Measurements from ENCODE around the gene RRAGD. TPM values are rescaled to one million over a fixed set of nuclear protein-coding genes. Genes with fewer than 3 reads are reported as not detected.

RRAGD gene
- total RNA-seq = 8.0 and 11.4 TPM in 2 replicates
- long read RNA-seq, full-length matches to known transcripts = 1 of 3 reads
- long read RNA-seq, partial matches to known transcripts = 1 of 3 reads
- long read RNA-seq, other reads (novel, unspliced or antisense) = 1 of 3 reads

GRCh38 chr6:89412071-89413005 is at the start of gene RRAGD:
TSS of gene RRAGD (minus strand) at chr6:89412273. CDS start at chr6:89411993, 280 bp downstream.
- peak within 1 kb of the TSS; percentile 91 for H3K4me3 Mint-ChIP-seq (ENCODE audit: low read depth)
- H3K9me3 Mint-ChIP-seq (ENCODE audit: low read depth) = no peaks in the 10 kb centered on the region
- peaks cover 73% of the 10 kb centered on the region for H3K27me3 Mint-ChIP-seq
- no peaks in the 10 kb centered on the region for H3K36me3 Mint-ChIP-seq (ENCODE audit: insufficient read depth)
- peaks cover 6% of the 10 kb centered on the region for H3K4me1 Mint-ChIP-seq (ENCODE audit: low read depth)
- peak; percentile 37 for DNase-seq (ENCODE audit: low spot score, unreplicated experiment)
- peak; percentile 21 for TF ChIP-seq CTCF (IDR thresholded peaks at IDR 0.05; ENCODE audit: unreplicated experiment)
- peak within 1 kb of the TSS; percentile 93 for H3K27ac Mint-ChIP-seq

- DNase-seq (ENCODE audit: low spot score, unreplicated experiment) = no peak
- H3K4me3 Mint-ChIP-seq (ENCODE audit: low read depth) = no peak overlapping the region
- no peaks in the 10 kb centered on the region for H3K9me3 Mint-ChIP-seq (ENCODE audit: low read depth)
- no peak for TF ChIP-seq CTCF (IDR thresholded peaks at IDR 0.05; ENCODE audit: unreplicated experiment)
- H3K36me3 Mint-ChIP-seq (ENCODE audit: insufficient read depth) = no peaks in the 10 kb centered on the region
- peaks cover 4% of the 10 kb centered on the region for H3K4me1 Mint-ChIP-seq (ENCODE audit: low read depth)
- no peak overlapping the region for H3K27ac Mint-ChIP-seq
- H3K27me3 Mint-ChIP-seq = no peaks in the 10 kb centered on the region
Measured at GRCh38 chr6:89460713-89461112, 48.6 kb upstream of the RRAGD start.

- Mint-ChIP-seq H3K4me1 (ENCODE audit: low read depth) (peaks cover under 1% of the 10 kb centered on the region), H3K27me3 (no peaks in the 10 kb centered on the region), H3K36me3 (ENCODE audit: insufficient read depth) (no peaks in the 10 kb centered on the region), H3K9me3 (ENCODE audit: low read depth) (no peaks in the 10 kb centered on the region), H3K27ac (no peak overlapping the region), H3K4me3 (ENCODE audit: low read depth) (no peak overlapping the region)
- no peak for TF ChIP-seq CTCF (IDR thresholded peaks at IDR 0.05; ENCODE audit: unreplicated experiment)
- DNase-seq (ENCODE audit: low spot score, unreplicated experiment) = no peak
Measured at GRCh38 chr6:89459501-89459900, 47.4 kb upstream of the RRAGD start.

- no peak for DNase-seq (ENCODE audit: low spot score, unreplicated experiment)
- TF ChIP-seq CTCF (IDR thresholded peaks at IDR 0.05; ENCODE audit: unreplicated experiment) = no peak
- H3K4me1 Mint-ChIP-seq (ENCODE audit: low read depth) = no peaks in the 10 kb centered on the region
Measured at GRCh38 chr6:89458704-89459103, 46.6 kb upstream of the RRAGD start.

GRCh38 chr6:89454300-89454699 is 42.2 kb upstream of the RRAGD start:
- no peak for DNase-seq (ENCODE audit: low spot score, unreplicated experiment)
- H3K27me3 Mint-ChIP-seq = no peaks in the 10 kb centered on the region
- no peaks in the 10 kb centered on the region for H3K4me1 Mint-ChIP-seq (ENCODE audit: low read depth)
- H3K4me3 Mint-ChIP-seq (ENCODE audit: low read depth) = no peak overlapping the region
- no peak overlapping the region for H3K27ac Mint-ChIP-seq
- no peaks in the 10 kb centered on the region for H3K36me3 Mint-ChIP-seq (ENCODE audit: insufficient read depth)
- no peak for TF ChIP-seq CTCF (IDR thresholded peaks at IDR 0.05; ENCODE audit: unreplicated experiment)
- no peaks in the 10 kb centered on the region for H3K9me3 Mint-ChIP-seq (ENCODE audit: low read depth)

More at GRCh38 chr6:89458704-89459103, 46.6 kb upstream of the RRAGD start:
- H3K9me3 Mint-ChIP-seq (ENCODE audit: low read depth) = no peaks in the 10 kb centered on the region
- H3K27me3 Mint-ChIP-seq = no peaks in the 10 kb centered on the region
- H3K36me3 Mint-ChIP-seq (ENCODE audit: insufficient read depth) = no peaks in the 10 kb centered on the region
- H3K4me3 Mint-ChIP-seq (ENCODE audit: low read depth) = no peak overlapping the region
- H3K27ac Mint-ChIP-seq = no peak overlapping the region

All from progenitor cell of endocrine pancreas (in vitro differentiated cells).